MM.1S (cell line): ENCODE data around the gene INPP4B.

Source experiments
- DNase-seq: peaks from one replicate; pipeline ENCODE4 v3.0.0-alpha.2; 2015
- H2AFZ ChIP-seq: fragments of 300-600 bp; sonication (generic); 2 replicates; pipeline ENCODE4 v1.6.0; 2016; ENCODE audit warnings: antibody characterized with exemption, low read length
- H3F3A ChIP-seq: fragments of 300-600 bp; sonication (generic); 2 replicates; pipeline ENCODE4 v1.6.1; 2016; ENCODE audit warnings: mild to moderate bottlenecking, antibody characterized with exemption, low read length, moderate library complexity, mixed read lengths; ENCODE audit not compliant: insufficient read depth
- H3K27ac ChIP-seq: fragments of 300-600 bp; sonication (generic); 2 replicates; pipeline ENCODE4 v1.5.1; 2016; ENCODE audit warnings: mild to moderate bottlenecking, low read length
- H3K27me3 ChIP-seq: fragments of 300-600 bp; sonication (generic); replicated peaks from 2 replicates; pipeline ENCODE4 v1.6.0; 2016; ENCODE audit warnings: low read length; ENCODE audit not compliant: insufficient read depth
- H3K36me3 ChIP-seq: fragments of 300-600 bp; sonication (generic); replicated peaks from 2 replicates; pipeline ENCODE4 v1.6.1; 2016; ENCODE audit warnings: mild to moderate bottlenecking, low read length, mixed read lengths; ENCODE audit not compliant: insufficient read depth
- H3K4me1 ChIP-seq: fragments of 300-600 bp; sonication (generic); 2 replicates; pipeline ENCODE4 v1.6.1; 2016; ENCODE audit warnings: low read length, mixed read lengths
- H3K4me2 ChIP-seq: fragments of 300-600 bp; sonication (generic); 2 replicates; pipeline ENCODE4 v1.6.0; 2016; ENCODE audit warnings: low read depth, low read length
- H3K4me3 ChIP-seq: fragments of 300-600 bp; sonication (generic); 2 replicates; pipeline ENCODE4 v1.5.1; 2016; ENCODE audit warnings: low read length, mixed read lengths
- H3K79me2 ChIP-seq: fragments of 300-600 bp; sonication (generic); 2 replicates; pipeline ENCODE4 v1.6.1; 2016; ENCODE audit warnings: mixed run types, low read length, mixed read lengths
- H3K9ac ChIP-seq: fragments of 300-600 bp; sonication (generic); 2 replicates; pipeline ENCODE4 v1.6.1; 2016; ENCODE audit warnings: low read length, mixed read lengths
- H3K9me2 ChIP-seq: fragments of 300-600 bp; sonication (generic); replicated peaks from 2 replicates; pipeline ENCODE4 v1.6.1; 2016; ENCODE audit warnings: mild to moderate bottlenecking, low read length, mixed read lengths; ENCODE audit not compliant: insufficient read depth
- H3K9me3 ChIP-seq: fragments of 300-600 bp; sonication (generic); replicated peaks from 2 replicates; pipeline ENCODE4 v1.6.1; 2016; ENCODE audit warnings: mild to moderate bottlenecking, low read length, mixed read lengths; ENCODE audit not compliant: insufficient read depth
- H4K20me1 ChIP-seq: fragments of 300-600 bp; sonication (generic); 2 replicates; pipeline ENCODE4 v1.6.1; 2016; ENCODE audit warnings: mild to moderate bottlenecking, low read length, moderate library complexity, mixed read lengths; ENCODE audit not compliant: insufficient read depth
- CTCF ChIP-seq: fragments of 300-600 bp; sonication (generic); IDR thresholded peaks from 2 replicates; pipeline ENCODE4 v1.5.1; 2016; ENCODE audit warnings: antibody characterized with exemption, low read length, mixed read lengths
- EZH2 ChIP-seq: fragments of 300-600 bp; sonication (generic); optimal IDR thresholded peaks from 2 replicates; pipeline ENCODE3; 2017; ENCODE audit warnings: low read depth, mild to moderate bottlenecking, antibody characterized with exemption, low read length, mixed read lengths
- EZH2phosphoT487 ChIP-seq: fragments of 300-600 bp; sonication (generic); IDR thresholded peaks from 2 replicates; pipeline ENCODE4 v1.6.1; 2018; ENCODE audit warnings: antibody characterized with exemption, low read length

Gene INPP4B

GRCh38 chr4:142386856-142387255, 459.2 kb downstream of the INPP4B start:
- Histone ChIP-seq H2AFZ (no peak overlapping the region), H3K4me2 (no peak overlapping the region), H4K20me1 (no peaks in the 10 kb centered on the region), H3K79me2 (no peaks in the 10 kb centered on the region), H3K9me2 (no peaks in the 10 kb centered on the region), H3K36me3 (no peaks in the 10 kb centered on the region), H3K27ac (no peak overlapping the region), H3K27me3 (no peaks in the 10 kb centered on the region), H3K4me3 (no peak overlapping the region), H3K9me3 (no peaks in the 10 kb centered on the region), H3K9ac (no peak overlapping the region), H3F3A (no peaks in the 10 kb centered on the region), H3K4me1 (no peaks in the 10 kb centered on the region)
- TF ChIP-seq EZH2phosphoT487 (no peak), EZH2 (no peak), CTCF (no peak)
- no peak for DNase-seq

DNA sequence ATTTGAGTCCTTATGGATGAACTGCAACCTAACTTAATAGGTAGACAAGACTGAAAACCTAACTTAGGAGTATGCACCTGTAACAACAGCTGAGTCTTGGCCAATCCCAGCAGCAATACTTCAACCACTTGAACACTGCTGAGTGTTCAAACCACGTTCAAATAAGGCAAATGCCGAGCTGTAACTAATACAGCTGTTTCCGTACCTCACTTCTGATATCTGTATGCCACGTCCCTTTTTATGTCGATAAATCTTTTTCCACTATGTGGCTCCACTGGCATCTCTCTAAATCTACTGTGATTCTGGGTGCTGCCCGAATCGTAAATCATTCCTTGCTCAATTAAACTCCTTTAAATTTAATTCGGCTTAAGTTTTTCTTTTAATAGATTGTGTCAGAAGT, 459.7 kb downstream of the INPP4B start:
- no peaks in the 10 kb centered on the region for H3K36me3 ChIP-seq
- H3K79me2 ChIP-seq: no peaks in the 10 kb centered on the region
- no peak overlapping the region for H3K27ac ChIP-seq
- H3K27me3 ChIP-seq: no peaks in the 10 kb centered on the region
- no peak for DNase-seq
- H3K4me2 ChIP-seq: no peak overlapping the region
- no peaks in the 10 kb centered on the region for H3F3A ChIP-seq
- H3K9me3 ChIP-seq: no peaks in the 10 kb centered on the region
- H4K20me1 ChIP-seq: no peaks in the 10 kb centered on the region
- H3K4me1 ChIP-seq: no peaks in the 10 kb centered on the region
- H3K9ac ChIP-seq: no peak overlapping the region
- H3K9me2 ChIP-seq: no peaks in the 10 kb centered on the region
- H3K4me3 ChIP-seq: no peak overlapping the region
- no peak overlapping the region for H2AFZ ChIP-seq
- TF ChIP-seq EZH2 (no peak), EZH2phosphoT487 (no peak), CTCF (no peak)

DNA sequence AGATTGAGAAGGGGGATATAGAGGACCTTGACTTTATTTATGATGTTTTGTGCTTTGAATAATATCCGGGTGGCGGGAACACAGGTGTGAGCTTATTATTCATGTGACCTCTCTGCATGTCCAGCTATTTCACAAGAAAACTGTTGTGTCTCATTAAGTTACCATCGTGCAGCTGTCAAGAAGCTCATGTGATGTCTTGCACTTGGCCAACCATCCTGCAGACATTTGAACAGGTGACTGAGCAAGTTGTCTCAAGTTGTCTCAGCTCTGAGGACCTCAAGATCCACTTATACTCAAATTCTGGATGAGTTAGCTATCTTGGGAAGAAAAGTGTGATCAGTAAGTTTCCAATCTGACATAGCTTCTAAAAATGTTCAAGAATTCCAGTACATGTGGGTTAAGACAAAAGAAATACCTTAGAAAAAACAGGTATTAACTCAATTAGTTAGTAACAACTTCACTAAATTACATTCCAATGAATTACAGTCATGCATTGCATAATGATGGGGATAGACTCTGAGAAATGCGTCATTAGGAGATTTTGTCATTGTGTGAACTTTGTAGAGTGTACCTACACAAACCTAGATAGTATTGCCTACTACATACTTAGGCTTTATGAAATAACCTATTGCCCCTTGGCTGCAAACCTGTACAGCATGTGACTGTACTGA, 462.2 kb downstream of the INPP4B start:
- Histone ChIP-seq H3K27ac (no peak overlapping the region), H3K79me2 (no peaks in the 10 kb centered on the region), H3K4me2 (no peak overlapping the region), H3K36me3 (no peaks in the 10 kb centered on the region), H3K4me1 (no peaks in the 10 kb centered on the region), H3K9ac (no peak overlapping the region), H3K4me3 (no peak overlapping the region), H2AFZ (no peak overlapping the region), H3K9me3 (no peaks in the 10 kb centered on the region), H3K27me3 (no peaks in the 10 kb centered on the region), H4K20me1 (no peaks in the 10 kb centered on the region), H3K9me2 (no peaks in the 10 kb centered on the region), H3F3A (no peaks in the 10 kb centered on the region)
- TF ChIP-seq EZH2 (no peak), CTCF (no peak), EZH2phosphoT487 (no peak)
- DNase-seq: no peak
